Measurements from ENCODE around the gene SCLY.

Gene SCLY

GRCh38 chr2:238075397-238075796 is 14.6 kb downstream of the SCLY start:
- no peak for DNase-seq

- no peak for DNase-seq
Measured at GRCh38 chr2:238077292-238077691, 16.5 kb downstream of the SCLY start.

DNA sequence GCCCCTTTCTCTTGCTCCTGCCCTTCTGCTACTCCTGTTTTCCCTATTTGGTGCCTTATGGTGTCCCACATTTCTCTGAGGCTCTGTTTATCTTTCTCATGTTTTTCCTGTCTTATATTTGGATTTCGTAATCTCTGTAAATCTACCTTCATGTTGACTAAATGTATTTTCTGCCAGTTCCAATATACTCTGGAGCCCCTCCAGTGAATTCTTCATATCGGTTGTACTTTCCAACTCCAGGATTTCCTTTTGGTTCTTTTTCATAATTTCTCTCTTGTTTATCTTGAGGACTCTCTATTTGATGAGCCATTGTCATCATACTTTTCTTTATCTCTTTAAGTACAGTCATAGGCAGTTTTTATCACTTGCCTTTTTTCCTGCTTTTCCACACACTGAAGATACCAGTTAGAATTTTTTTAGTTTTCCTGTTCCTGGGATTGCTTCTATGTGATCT is 19.1 kb downstream of the SCLY start:
- no peak for DNase-seq

DNA sequence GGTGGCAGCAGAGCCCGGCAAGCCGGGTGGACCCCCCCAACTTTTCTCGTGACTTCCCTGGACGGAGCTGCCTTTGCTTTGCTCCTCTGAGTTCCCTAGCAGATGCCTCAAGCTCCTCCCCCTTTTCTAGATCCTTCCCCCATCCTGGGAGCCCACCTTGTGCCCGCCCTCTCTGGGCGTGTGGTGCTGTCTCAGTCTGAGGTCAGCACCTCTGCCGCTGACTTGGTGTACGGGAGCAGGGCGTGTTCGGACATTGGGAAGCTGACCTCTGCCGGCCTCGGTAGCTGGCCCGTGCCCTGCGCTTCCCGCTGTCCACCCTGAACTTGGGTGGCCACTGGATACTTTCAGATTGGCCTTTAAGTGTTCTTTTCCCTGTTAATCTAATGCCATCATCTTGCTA is 19.7 kb downstream of the SCLY start:
- DNase-seq: no peak

DNA sequence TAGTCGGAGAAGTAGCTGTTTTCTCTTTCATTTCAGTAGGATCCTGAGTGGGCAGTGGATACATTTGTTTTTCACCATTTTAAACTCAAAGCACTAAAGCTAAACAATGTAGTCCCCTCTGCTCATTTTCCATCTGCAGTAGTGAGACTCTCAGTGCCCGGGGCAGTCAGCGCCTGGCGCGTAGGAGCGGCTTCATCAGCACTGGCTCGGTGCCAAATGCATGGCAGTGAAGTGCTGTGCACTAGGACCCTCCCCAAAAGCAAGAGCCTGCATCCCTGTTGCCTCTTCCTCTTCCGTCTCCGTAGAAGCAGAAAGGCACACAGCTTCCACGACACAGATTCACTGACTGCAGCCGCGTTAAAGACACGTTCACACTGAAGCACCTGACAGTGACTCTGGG is 20.3 kb downstream of the SCLY start:
- DNase-seq: no peak

DNA sequence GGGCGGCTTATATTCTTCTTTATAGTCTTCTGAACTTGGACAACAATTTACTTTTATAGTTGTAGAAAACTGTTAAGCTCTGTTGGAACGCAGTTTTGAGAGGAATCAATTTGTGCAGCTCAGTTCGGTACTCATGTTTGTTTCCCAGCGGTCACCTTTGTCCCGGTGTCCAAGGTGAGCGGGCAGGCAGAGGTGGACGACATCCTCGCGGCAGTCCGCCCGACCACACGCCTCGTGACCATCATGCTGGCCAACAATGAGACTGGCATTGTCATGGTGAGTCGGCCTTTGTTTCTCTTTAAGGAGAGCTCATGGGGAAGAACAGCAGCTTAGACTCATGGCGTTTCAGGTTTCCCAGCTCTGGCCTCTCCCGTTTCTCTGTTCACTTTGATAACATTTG is 20.8 kb downstream of the SCLY start:
- DNase-seq: no peak

- DNase-seq: no peak
Measured at GRCh38 chr2:238082151-238082550, 21.4 kb downstream of the SCLY start.

DNA sequence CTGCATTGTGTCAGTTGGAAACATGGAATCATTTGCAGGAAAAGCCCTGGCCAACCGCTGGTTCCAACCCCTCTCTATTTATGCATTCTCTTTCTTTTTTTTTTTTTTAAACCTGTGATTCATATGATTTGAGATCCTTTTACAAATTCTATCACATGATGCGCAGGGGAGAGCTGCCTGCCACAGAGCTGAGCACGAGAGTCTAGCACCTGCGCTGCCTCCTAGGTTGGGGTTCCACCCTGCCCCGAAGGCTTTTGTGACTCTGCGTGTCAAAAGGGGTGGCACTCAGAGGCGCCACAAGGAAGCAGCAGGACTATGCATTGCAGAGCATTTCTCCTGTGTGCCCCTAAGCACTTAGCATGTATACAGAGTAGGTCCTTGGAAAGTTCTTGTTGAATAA is 22.0 kb downstream of the SCLY start:
- DNase-seq: no peak

DNA sequence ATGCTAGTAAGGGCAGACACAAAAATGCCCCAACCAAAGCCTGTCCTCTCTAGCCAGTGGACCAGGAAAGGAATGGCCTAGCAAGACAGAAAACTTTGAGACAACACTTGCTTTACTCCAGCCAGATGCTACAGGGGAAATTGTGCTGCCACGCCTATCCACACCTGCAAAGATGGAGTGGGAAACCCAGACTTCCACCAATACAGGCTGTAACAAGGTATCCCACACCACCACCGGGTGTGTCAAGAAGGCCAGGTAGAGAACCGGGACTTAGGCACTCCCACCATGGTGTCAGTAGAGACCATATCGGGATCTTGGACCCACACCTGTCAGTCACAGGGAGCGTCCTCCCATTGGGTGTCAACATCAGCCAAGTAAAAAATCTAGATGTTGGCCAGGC is 23.1 kb downstream of the SCLY start:
- no peak for DNase-seq

DNA sequence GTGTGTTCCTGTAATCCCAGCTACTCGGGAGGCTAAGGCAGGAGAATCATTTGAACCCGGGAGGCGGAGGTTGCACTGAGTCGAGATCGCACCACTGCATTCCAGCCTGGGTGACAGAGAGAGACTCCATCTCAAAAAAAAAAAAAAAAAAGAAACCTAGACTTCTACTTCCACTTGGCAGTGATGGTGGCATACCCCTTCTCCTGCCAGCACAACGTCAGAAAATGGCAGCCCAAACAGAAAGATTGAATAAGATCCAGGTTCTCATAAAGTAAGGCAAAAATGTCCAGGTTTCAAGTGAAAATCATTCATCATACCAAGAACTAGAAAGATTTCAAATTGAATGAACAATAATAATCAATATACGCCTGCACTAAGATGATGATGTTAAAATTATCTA is 24.0 kb downstream of the SCLY start:
- DNase-seq: no peak

- DNase-seq: no peak
Measured at GRCh38 chr2:238085899-238086298, 25.1 kb downstream of the SCLY start.

DNA sequence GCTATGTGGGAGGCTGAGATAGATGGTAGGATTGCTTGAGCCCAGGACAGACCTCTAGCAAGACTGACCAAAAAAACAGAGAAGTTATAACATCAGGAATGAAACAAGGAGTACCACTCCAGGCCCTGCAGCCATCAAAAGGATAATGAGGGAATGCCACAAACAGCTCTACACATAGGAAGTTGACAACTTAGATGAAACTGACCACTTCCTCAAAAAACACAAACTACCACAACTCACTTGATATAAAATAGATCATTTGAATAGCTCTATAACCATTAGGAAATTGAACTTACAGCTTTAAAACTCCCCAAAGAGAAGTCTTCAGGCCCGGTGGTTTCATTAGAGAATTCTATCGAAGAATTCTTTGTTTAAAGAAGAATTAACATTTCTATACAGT is 26.4 kb downstream of the SCLY start:
- DNase-seq: no peak

GRCh38 chr2:238090887-238091286 is 30.1 kb downstream of the SCLY start:
- no peak for DNase-seq

GRCh38 chr2:238091436-238092060 is 30.7 kb downstream of the SCLY start:
- no peak for DNase-seq

DNA sequence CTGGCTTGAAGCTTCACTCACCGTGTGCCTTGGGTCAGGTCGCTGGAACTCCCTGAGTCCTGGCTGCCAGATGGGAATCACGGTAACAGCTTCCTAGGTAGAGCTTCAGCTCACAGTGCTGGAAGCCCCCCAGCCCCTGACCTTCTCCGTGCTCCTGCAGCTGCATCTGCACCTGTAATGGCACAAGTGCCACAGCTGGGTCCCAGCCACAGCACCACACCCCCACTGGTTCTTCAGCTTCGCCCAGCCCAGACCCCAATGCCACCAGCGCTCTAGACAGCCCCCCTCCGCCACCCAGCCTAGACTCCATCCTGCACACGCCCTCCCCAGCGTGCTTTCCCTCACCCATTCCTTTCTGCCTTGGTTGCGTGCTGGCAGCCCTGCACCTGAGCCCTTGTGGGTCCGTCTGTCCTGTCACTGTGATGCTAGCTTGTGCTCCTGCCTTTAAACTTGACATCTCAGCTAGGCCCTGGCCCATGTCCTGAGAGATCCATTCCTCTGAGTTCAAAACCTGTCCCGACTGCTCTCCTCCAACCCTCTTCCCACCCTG is 31.8 kb downstream of the SCLY start:
- DNase-seq: no peak

- no peak for DNase-seq
Measured at GRCh38 chr2:238093181-238094140, 32.7 kb downstream of the SCLY start.

DNA sequence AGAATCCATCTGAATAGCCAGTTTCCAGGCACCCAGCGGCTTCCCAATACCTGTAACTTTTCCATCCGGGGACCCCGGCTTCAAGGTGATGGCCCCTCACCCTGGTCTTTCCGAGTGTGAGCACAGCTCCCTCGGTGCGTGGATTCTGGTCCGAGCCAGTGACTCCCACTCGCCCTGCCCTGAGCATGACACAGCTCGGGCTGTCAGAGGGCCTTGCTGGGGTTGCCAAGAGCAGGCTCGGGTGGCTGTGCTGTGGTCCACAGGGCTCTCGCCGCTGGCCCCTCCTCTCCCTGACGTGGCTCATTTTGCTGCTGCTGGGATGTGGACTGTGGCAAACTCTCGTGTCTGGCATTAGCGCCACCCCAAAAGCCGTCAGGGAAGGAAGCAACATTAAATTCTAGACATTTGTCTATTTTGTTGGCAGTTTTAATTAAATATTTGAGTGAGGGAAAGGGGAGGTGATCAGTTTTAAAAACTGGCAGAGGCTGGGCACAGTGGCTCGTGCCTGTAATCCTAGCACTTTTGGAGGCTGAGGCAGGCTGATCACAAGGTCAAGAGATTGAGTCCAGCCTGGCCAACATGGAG is 33.7 kb downstream of the SCLY start:
- no peak for DNase-seq

- DNase-seq: no peak
Measured at GRCh38 chr2:238095143-238095542, 34.3 kb downstream of the SCLY start.

GRCh38 chr2:238096311-238097011 is 35.7 kb downstream of the SCLY start:
- DNase-seq: no peak

DNA sequence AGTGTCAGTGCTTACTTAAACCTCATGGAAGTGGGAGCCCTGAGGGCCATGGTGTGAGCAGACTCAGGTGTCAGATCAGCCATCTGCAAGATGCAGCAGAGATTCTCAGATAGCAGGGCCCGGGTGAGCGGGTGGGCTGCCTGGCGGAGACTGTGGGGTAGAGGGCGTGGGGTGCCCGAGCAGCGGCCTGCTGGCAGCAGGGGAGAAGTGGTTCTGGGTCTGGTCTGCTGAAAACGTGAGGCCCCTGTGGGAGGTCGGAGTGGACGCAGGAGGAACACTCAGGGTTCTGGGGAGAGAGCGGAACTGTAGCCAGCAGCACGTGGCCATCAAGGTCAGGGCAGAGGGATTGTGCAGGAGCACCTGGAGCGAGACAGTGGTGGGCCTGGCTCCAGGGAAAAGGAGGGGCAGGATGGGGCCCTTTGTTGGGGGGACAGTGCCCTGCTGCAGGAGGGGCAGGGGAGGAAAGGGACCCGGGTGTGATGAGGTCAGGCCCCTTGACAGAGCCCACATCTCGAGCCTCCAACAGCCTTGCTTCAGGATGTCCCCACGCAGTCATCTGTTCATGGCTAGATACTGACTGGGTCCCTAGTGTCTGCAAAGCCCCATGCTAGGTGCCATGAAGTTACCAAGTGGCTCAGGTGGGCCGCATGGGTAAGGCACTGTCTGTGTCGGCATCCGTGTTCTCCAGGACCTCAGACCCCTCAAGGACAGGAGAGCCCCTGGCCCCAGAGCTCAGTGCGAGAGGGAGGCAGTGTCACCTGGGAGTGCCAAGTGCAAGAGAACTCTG is 36.6 kb downstream of the SCLY start:
- no peak for DNase-seq

DNA sequence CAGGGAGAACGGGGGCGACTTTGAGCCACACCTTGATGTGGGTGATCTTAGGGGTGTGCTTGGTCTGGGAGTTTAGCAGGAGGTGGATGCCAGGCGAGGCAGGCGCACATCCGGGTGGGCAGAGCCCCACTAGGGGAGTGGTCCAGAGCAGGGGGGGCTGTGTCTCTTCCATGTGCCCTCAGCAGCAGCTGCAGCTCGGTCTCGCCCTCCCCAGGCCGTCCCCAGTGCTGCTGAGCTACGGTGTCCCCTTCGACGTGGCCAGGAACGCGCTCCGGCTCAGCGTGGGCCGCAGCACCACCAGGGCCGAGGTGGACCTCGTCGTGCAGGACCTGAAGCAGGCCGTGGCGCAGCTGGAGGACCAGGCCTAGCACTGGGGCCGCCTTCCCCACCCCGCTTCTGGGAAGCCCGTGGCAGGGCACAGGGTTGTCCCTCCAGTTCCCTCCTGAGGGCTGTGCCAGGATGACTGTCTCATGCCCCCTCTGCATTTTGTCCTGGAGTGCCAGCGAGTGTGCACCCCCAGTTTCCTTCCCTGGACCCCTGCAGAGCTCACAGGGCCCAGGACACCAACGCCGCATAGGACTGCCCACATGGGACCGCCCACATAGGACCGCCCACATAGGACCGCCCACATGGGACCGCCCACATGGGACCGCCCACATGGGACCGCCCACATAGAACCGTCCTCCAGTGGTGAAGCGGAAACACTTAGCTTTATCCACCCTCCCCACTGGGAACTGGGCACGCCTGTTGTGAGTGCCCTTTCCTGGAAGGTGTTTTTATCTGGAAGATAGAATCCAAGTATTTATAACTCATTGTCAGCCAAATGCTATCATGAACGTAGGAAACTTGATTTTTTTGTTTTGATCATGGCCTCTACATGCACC is 37.4 kb downstream of the SCLY start:
- DNase-seq: no peak

Measured in cortex of kidney (tissue), 1 donor.